SK-N-SH treated with all-trans-retinoic acid at 6 μM for 48 hours (cell line): ENCODE measurements around the gene ARID1A.

ENCODE experiments used
- ISL1 ChIP-seq: fragments of 250-450 bp; sonication (Bioruptor Pico); IDR thresholded peaks from 2 replicates; pipeline ENCODE4 v2.1.2; 2022; ENCODE audit warnings: mild to moderate bottlenecking, moderate library complexity
- OSR1 ChIP-seq: fragments of 250-450 bp; sonication (Bioruptor Pico); IDR thresholded peaks from 2 replicates; pipeline ENCODE4 v1.8.0; 2022; ENCODE audit warnings: moderate library complexity, mild to moderate bottlenecking, inconsistent platforms
- PPARA ChIP-seq: fragments of 250-450 bp; sonication (Bioruptor Pico); IDR thresholded peaks from 2 replicates; pipeline ENCODE4 v1.5.0; 2020; ENCODE audit warnings: mild to moderate bottlenecking, borderline replicate concordance
- ZFP3 ChIP-seq: fragments of 250-450 bp; sonication (Bioruptor Pico); IDR thresholded peaks from 2 replicates; pipeline ENCODE4 v1.5.0; 2020; ENCODE audit warnings: mild to moderate bottlenecking, moderate library complexity
- ZFP30 ChIP-seq: fragments of 450-650 bp; formaldehyde crosslinking; IDR thresholded peaks from 2 replicates; pipeline ENCODE4 v1.5.0; 2022; ENCODE audit warnings: mild to moderate bottlenecking, moderate library complexity
- TF ChIP-seq, protein P1 (sequence below): fragments of 250-450 bp; sonication (Bioruptor Pico); IDR thresholded peaks from 2 replicates; pipeline ENCODE4 v1.8.0; 2021; ENCODE audit warnings: low read depth, mild to moderate bottlenecking, moderate library complexity, borderline replicate concordance
- TF ChIP-seq, protein P2 (sequence below): fragments of 250-450 bp; sonication (Bioruptor Pico); IDR thresholded peaks from 2 replicates; pipeline ENCODE4 v1.8.0; 2020; ENCODE audit warnings: mild to moderate bottlenecking, moderate library complexity, borderline replicate concordance
- TF ChIP-seq, protein P3 (sequence below): fragments of 250-450 bp; sonication (Bioruptor Pico); IDR thresholded peaks from 2 replicates; pipeline ENCODE4 v1.5.1; 2021; ENCODE audit warnings: mild to moderate bottlenecking, moderate library complexity

DNA sequence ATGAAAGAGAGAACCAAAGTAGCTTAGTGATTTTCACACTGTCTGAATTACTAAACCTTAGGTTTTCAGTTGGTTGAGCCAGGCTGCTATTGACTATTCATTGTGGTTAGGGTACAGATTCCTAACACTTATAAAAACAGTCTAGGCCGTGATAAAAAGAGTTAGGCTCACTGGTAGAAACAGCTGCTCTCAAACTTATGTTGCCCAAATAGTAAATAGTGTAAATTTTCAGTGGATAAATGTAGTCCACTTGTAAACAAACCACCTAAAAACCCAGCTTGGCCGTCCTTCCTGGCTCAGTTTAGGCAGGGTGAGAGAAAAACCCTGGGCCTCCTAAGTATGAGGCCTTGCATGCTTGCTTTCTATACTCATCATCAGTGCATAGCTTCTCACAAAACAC lies 34.9 kb downstream of the ARID1A start:
- TF ChIP-seq ZFP30 (CRISPR knock-in tag) (no peak), ZFP3 (CRISPR knock-in tag) (no peak), ISL1 (no peak), PPARA (CRISPR knock-in tag) (no peak), OSR1 (CRISPR knock-in tag) (no peak)
- TF ChIP-seq, protein P1, sequence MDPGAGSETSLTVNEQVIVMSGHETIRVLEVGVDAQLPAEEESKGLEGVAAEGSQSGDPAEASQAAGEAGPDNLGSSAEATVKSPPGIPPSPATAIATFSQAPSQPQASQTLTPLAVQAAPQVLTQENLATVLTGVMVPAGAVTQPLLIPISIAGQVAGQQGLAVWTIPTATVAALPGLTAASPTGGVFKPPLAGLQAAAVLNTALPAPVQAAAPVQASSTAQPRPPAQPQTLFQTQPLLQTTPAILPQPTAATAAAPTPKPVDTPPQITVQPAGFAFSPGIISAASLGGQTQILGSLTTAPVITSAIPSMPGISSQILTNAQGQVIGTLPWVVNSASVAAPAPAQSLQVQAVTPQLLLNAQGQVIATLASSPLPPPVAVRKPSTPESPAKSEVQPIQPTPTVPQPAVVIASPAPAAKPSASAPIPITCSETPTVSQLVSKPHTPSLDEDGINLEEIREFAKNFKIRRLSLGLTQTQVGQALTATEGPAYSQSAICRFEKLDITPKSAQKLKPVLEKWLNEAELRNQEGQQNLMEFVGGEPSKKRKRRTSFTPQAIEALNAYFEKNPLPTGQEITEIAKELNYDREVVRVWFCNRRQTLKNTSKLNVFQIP = no peak
- TF ChIP-seq, protein P2, sequence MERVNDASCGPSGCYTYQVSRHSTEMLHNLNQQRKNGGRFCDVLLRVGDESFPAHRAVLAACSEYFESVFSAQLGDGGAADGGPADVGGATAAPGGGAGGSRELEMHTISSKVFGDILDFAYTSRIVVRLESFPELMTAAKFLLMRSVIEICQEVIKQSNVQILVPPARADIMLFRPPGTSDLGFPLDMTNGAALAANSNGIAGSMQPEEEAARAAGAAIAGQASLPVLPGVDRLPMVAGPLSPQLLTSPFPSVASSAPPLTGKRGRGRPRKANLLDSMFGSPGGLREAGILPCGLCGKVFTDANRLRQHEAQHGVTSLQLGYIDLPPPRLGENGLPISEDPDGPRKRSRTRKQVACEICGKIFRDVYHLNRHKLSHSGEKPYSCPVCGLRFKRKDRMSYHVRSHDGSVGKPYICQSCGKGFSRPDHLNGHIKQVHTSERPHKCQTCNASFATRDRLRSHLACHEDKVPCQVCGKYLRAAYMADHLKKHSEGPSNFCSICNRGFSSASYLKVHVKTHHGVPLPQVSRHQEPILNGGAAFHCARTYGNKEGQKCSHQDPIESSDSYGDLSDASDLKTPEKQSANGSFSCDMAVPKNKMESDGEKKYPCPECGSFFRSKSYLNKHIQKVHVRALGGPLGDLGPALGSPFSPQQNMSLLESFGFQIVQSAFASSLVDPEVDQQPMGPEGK (CRISPR knock-in tag) = no peak
- TF ChIP-seq, protein P3, sequence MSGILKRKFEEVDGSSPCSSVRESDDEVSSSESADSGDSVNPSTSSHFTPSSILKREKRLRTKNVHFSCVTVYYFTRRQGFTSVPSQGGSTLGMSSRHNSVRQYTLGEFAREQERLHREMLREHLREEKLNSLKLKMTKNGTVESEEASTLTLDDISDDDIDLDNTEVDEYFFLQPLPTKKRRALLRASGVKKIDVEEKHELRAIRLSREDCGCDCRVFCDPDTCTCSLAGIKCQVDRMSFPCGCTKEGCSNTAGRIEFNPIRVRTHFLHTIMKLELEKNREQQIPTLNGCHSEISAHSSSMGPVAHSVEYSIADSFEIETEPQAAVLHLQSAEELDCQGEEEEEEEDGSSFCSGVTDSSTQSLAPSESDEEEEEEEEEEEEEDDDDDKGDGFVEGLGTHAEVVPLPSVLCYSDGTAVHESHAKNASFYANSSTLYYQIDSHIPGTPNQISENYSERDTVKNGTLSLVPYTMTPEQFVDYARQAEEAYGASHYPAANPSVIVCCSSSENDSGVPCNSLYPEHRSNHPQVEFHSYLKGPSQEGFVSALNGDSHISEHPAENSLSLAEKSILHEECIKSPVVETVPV (CRISPR knock-in tag) = no peak
